BJ (cell line): ENCODE results near the gene HOXB8. TPM values are rescaled to one million over a fixed set of nuclear protein-coding genes. Genes with fewer than 3 reads are reported as not detected.

Experiments
- CTCF ChIA-PET: fragments of 350-600 bp; formaldehyde crosslinking; extraction: SDS; loops from one replicate; lab custom pipeline; 2021; ENCODE audit warnings: antibody characterized with exemption, inconsistent platforms; lab: Yijun Ruan, JAX
- POLR2A ChIA-PET: fragments of 300-600 bp; sonication (Branson Sonifier 250); formaldehyde crosslinking; extraction: SDS; loops from one replicate; lab custom pipeline; 2021; ENCODE audit warnings: antibody characterized with exemption; lab: Charles Lee
- DNase-seq: peaks from one replicate; pipeline ENCODE4 v3.0.0-alpha.2; 2011; ENCODE audit warnings: low read depth
- H3K27me3 ChIP-seq: 2 replicates; pipeline ENCODE4 v1.6.0; 2011; ENCODE audit warnings: low read length; ENCODE audit not compliant: control insufficient read depth, insufficient read depth
- H3K36me3 ChIP-seq: 2 replicates; pipeline ENCODE4 v1.5.1; 2011; ENCODE audit warnings: low read length; ENCODE audit not compliant: control insufficient read depth, insufficient read depth
- H3K4me3 ChIP-seq: 2 replicates; pipeline ENCODE4 v1.5.1; 2011; ENCODE audit warnings: low read depth, mild to moderate bottlenecking, control low read depth, low read length
- CTCF ChIP-seq: IDR thresholded peaks from 2 replicates; pipeline ENCODE4 v1.5.1; 2011; ENCODE audit warnings: low read depth, mild to moderate bottlenecking, control low read depth, inconsistent platforms, low read length, moderate library complexity; ENCODE audit not compliant: insufficient read depth
- polyA plus RNA-seq: library from polyadenylated mRNA; depleted of rRNA; stranded (reverse); fragments of >200 nt; gene quantifications from 2 replicates; pipeline ENCODE4 v1.2.3, GENCODE V29; 2011

HOXB8 gene
- polyA plus RNA-seq, 1 experiment: not detected

DNA sequence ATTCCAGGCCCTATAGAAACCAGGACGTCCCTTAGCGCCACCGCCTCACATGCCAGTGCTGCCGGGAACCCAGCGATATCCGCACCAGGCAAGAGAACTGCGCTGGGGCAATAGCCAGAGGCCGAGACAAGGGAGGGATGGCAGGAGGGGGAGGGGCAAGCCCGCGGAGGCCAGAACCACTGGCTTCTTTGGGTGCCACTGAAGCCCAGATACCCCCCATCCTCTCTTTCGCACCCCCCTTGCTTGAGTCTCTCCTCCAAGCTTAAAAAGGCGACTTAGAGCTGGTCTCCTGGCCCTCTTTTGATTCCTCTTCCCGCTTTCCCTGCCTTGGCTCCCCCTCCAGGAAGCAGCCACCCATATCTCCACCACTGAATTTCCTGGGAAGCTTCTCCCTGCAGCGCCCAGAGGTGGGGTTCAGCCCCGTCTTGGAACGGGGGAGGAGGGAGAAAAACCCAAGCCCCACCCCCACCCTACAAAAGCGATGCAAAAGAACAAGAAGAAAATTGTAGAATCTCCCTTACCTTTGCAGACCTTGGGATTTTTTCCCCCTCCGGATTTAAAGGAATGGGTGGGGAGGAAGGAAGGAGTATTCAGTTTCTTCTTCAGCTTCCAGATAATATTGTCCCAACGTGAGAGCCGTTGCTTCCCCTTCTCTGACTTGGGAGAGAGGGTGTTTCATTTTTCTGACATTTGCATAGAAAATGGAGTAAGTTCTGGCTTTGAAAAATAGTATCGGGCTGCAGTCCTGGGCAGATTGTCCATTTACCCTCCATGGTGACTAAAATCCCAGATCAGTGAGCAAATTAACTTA lies 10.9 kb downstream of the HOXB8 start:
- no peak for TF ChIP-seq CTCF
- peaks cover 92% of the 10 kb centered on the region for H3K27me3 ChIP-seq
- ChIA-PET POLR2A (no interaction called here), CTCF (interaction anchor here (0.6 to 0.9 kb wide), 6 partner anchors 9 to 600 kb away, joined by 3 to 5 read pairs (median 3); no protein-coding TSS in a partner anchor)
- DNase-seq: no peak
- H3K4me3 ChIP-seq: no peak overlapping the region
- no peaks in the 10 kb centered on the region for H3K36me3 ChIP-seq

DNA sequence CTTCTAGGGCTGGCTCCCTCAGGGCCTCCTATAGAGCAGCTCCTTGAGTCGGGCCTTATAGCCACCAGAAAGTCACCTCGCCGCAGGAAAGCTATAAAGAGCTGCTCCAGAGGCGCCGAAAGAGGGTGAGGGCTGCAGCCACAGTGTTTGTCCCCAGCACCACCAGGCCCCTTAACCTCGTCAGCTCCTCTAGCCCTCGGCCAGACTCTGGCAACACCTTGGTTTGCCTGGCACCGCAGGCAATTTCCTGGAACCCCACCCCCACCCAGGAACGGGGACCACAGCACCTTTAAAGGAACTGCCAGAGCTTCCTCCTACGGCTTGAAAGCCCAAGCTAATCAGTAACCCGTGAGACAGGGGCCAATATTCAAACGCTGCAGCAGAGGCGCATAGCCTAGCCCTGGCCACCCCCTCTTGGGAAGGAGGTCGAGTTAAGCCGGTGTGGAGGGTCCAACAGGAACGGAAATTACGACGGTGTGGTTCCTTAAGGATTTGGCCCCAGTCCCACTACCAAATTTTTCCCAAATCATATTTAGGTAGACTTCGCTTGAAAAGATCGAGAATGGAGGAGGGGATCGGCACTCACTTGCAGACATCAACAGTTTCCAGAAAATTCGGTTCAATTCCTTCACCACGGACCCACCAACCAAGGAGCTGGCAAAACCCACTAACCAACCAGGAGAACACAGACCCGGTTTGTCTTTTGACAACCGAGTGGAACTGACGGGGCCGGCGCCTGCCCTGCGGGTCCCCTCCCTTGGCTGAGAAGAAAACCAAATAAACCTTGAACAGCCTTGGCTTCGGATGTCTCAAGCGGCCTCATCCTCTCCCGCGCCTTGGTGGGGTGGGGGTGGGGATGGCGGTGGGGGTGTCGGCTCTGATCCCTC lies 13.3 kb downstream of the HOXB8 start:
- TF ChIP-seq CTCF: no peak
- ChIA-PET POLR2A (no interaction called here), CTCF (interaction anchor here (0.8 to 1.9 kb wide), 16 partner anchors 8 to 442 kb away, joined by 3 to 9 read pairs (median 4); partner anchors contain the start of gene HOXB5)

GRCh38 chr17:48601207-48601538 lies 13.9 kb downstream of the HOXB8 start:
- Histone ChIP-seq H3K27me3 (peaks cover 94% of the 10 kb centered on the region), H3K36me3 (no peaks in the 10 kb centered on the region), H3K4me3 (no peak overlapping the region)
- no peak for TF ChIP-seq CTCF
- CTCF ChIA-PET: interaction anchor here (0.6 to 1.9 kb wide), 16 partner anchors 8 to 385 kb away, joined by 3 to 9 read pairs (median 3); partner anchors contain the start of gene HOXB5
- DNase-seq: no peak
- POLR2A ChIA-PET: no interaction called here

More for the DNA sequence above, 13.3 kb downstream of the HOXB8 start:
- Histone ChIP-seq H3K27me3 (peaks cover 94% of the 10 kb centered on the region), H3K4me3 (no peak overlapping the region), H3K36me3 (no peaks in the 10 kb centered on the region)
- DNase-seq: no peak

- DNase-seq: no peak
These were observed 14.6 kb downstream of the HOXB8 start for GRCh38 chr17:48600244-48601098.

More at GRCh38 chr17:48600244-48601098, 14.6 kb downstream of the HOXB8 start:
- TF ChIP-seq CTCF: no peak
- Histone ChIP-seq H3K36me3 (no peaks in the 10 kb centered on the region), H3K27me3 (peaks cover 95% of the 10 kb centered on the region), H3K4me3 (no peak overlapping the region)
- POLR2A ChIA-PET: no interaction called here
- CTCF ChIA-PET: interaction anchor here (0.6 to 1.9 kb wide), 7 partner anchors 9 to 384 kb away, joined by 3 to 9 read pairs (median 4); no protein-coding TSS in a partner anchor
